GM19324 (cell line): ENCODE results near the gene ZNF780B.
"Not testable (repeated sequence)": the region's sequence is repeated elsewhere in the genome, so short reads cannot be mapped to it uniquely, and the experiment has no call there.

ENCODE experiments used
- ATAC-seq: cut with Tn5 transposase; IDR thresholded peaks from one replicate; pipeline ENCODE4 v1.9.1; 2021; ENCODE audit warnings: mild to moderate bottlenecking, moderate library complexity; ENCODE audit not compliant: unreplicated experiment, low FRiP score

The ZNF780B gene

GRCh38 chr19:40041718-40042117, 14.3 kb downstream of the ZNF780B start:
- not testable (repeated sequence) for ATAC-seq

- not testable (repeated sequence) for ATAC-seq
These were observed 18.0 kb downstream of the ZNF780B start for GRCh38 chr19:40038047-40038446.

- no peak for ATAC-seq
These were observed 20.0 kb downstream of the ZNF780B start for GRCh38 chr19:40035996-40036395.

GRCh38 chr19:40033989-40034560, 22.0 kb downstream of the ZNF780B start:
- ATAC-seq = no peak

- ATAC-seq = no peak
These were observed 29.4 kb downstream of the ZNF780B start for GRCh38 chr19:40026597-40026970.

GRCh38 chr19:40025938-40026596, 30.0 kb downstream of the ZNF780B start:
- no peak for ATAC-seq

- ATAC-seq = no peak
These were observed 32.1 kb downstream of the ZNF780B start for GRCh38 chr19:40023969-40024368.

- no peak for ATAC-seq
These were observed 42.0 kb downstream of the ZNF780B start for GRCh38 chr19:40013991-40014390.

GRCh38 chr19:40009674-40010073, 46.4 kb downstream of the ZNF780B start:
- no peak for ATAC-seq

GRCh38 chr19:40006273-40006691, 49.7 kb downstream of the ZNF780B start:
- no peak for ATAC-seq

- ATAC-seq = no peak
These were observed 50.2 kb downstream of the ZNF780B start for GRCh38 chr19:40005691-40006272.

GRCh38 chr19:39998501-39998900, 57.5 kb downstream of the ZNF780B start:
- ATAC-seq = no peak

- ATAC-seq = no peak
These were observed 58.3 kb downstream of the ZNF780B start for GRCh38 chr19:39997638-39998216.

GRCh38 chr19:39996811-39997637, 59.0 kb downstream of the ZNF780B start, which contains the start of gene ZNF546:
TSS of gene ZNF546 (plus strand) at chr19:39997060. CDS start at chr19:39998327, 1,267 bp downstream.
- peak; percentile 89 for ATAC-seq

- peak; percentile 8 for ATAC-seq
These were observed 59.7 kb downstream of the ZNF780B start for GRCh38 chr19:39996218-39996810.

- no peak for ATAC-seq
These were observed 60.2 kb downstream of the ZNF780B start for GRCh38 chr19:39995794-39996193.

- no peak for ATAC-seq
These were observed 61.7 kb downstream of the ZNF780B start for GRCh38 chr19:39994361-39994760.

- no peak for ATAC-seq
These were observed 62.4 kb downstream of the ZNF780B start for GRCh38 chr19:39993605-39994004.

- ATAC-seq = no peak
These were observed 68.4 kb downstream of the ZNF780B start for GRCh38 chr19:39987596-39987995.

- ATAC-seq = no peak
These were observed 68.9 kb downstream of the ZNF780B start for GRCh38 chr19:39987167-39987566.
